ENCODE data around the gene ELK4.

GRCh38 chr1:205681364-205681763, 49.6 kb upstream of the ELK4 start:
- TF ChIP-seq RCOR1 (IDR thresholded peaks at IDR 0.05; ENCODE audit: insufficient replicate concordance, low read length) = no peak
- TF ChIP-seq, protein P1, sequence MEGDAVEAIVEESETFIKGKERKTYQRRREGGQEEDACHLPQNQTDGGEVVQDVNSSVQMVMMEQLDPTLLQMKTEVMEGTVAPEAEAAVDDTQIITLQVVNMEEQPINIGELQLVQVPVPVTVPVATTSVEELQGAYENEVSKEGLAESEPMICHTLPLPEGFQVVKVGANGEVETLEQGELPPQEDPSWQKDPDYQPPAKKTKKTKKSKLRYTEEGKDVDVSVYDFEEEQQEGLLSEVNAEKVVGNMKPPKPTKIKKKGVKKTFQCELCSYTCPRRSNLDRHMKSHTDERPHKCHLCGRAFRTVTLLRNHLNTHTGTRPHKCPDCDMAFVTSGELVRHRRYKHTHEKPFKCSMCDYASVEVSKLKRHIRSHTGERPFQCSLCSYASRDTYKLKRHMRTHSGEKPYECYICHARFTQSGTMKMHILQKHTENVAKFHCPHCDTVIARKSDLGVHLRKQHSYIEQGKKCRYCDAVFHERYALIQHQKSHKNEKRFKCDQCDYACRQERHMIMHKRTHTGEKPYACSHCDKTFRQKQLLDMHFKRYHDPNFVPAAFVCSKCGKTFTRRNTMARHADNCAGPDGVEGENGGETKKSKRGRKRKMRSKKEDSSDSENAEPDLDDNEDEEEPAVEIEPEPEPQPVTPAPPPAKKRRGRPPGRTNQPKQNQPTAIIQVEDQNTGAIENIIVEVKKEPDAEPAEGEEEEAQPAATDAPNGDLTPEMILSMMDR (conservative IDR thresholded peaks at IDR 0.05; ENCODE audit: low read depth, low read length) = no peak
- no peak for TF ChIP-seq POLR2A (IDR thresholded peaks at IDR 0.05; ENCODE audit: low read depth, low read length)
- TF ChIP-seq NFE2L2 (IDR thresholded peaks at IDR 0.05; ENCODE audit: low read depth, low read length) = no peak
- TF ChIP-seq MAFK (IDR thresholded peaks at IDR 0.05; ENCODE audit: low read depth, low read length) = no peak
- TF ChIP-seq, protein P2, sequence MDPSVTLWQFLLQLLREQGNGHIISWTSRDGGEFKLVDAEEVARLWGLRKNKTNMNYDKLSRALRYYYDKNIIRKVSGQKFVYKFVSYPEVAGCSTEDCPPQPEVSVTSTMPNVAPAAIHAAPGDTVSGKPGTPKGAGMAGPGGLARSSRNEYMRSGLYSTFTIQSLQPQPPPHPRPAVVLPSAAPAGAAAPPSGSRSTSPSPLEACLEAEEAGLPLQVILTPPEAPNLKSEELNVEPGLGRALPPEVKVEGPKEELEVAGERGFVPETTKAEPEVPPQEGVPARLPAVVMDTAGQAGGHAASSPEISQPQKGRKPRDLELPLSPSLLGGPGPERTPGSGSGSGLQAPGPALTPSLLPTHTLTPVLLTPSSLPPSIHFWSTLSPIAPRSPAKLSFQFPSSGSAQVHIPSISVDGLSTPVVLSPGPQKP (IDR thresholded peaks at IDR 0.05; ENCODE audit: borderline replicate concordance, low read depth, low read length) = no peak
- no peak for TF ChIP-seq RAD21 (IDR thresholded peaks at IDR 0.05; ENCODE audit: low read length)
